ENCODE data around the gene TRANK1.
A peak's percentile ranks its signal among the peaks of the same experiment; 100 is the strongest.
"Not testable (repeated sequence)": the region's sequence is repeated elsewhere in the genome, so short reads cannot be mapped to it uniquely, and the experiment has no call there.

The TRANK1 gene

DNA sequence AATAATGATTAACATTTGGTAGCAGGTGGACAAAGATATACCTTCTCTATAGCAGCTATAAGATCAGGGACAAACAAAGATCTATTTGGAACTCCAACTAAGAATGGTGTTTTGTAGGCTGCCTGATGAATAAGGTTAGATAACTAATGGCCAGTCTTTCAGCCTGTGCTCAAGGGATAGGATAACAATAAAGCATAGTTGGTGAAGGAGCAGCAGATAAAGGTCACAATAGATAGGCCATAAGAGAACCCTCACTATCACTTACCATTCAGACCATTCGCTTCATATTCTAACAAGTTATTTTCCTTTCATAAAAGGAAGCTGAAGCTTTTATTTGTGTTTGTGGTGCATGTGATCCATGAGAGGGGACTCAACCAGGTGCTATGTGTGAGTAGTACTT is 28.3 kb upstream of the TRANK1 start:
- H3K36me3 ChIP-seq (ENCODE audit: control insufficient read depth, insufficient read depth, low read length): peaks cover 3% of the 10 kb centered on the region
- H3K4me1 ChIP-seq (ENCODE audit: control insufficient read depth, insufficient read depth, low read length, poor library complexity, severe bottlenecking): peaks cover 4% of the 10 kb centered on the region
- H3K27ac ChIP-seq (ENCODE audit: insufficient read depth, low read length, poor library complexity, severe bottlenecking): no peak overlapping the region
- no peak overlapping the region for H3K4me3 ChIP-seq (ENCODE audit: insufficient read depth, low read depth, low read length, poor library complexity, severe bottlenecking)
- H3K9me3 ChIP-seq (ENCODE audit: control insufficient read depth, low read length): no peaks in the 10 kb centered on the region
- DNase-seq: no peak
- H3K27me3 ChIP-seq (replicated peaks; ENCODE audit: control insufficient read depth, insufficient read depth, low read length, poor library complexity, severe bottlenecking): no peaks in the 10 kb centered on the region

GRCh38 chr3:36972163-36972562 is 27.3 kb upstream of the TRANK1 start:
- Histone ChIP-seq H3K36me3 (ENCODE audit: control insufficient read depth, insufficient read depth, low read length) (peaks cover 3% of the 10 kb centered on the region), H3K4me1 (ENCODE audit: control insufficient read depth, insufficient read depth, low read length, poor library complexity, severe bottlenecking) (peaks cover 4% of the 10 kb centered on the region), H3K9me3 (ENCODE audit: control insufficient read depth, low read length) (no peaks in the 10 kb centered on the region), H3K4me3 (ENCODE audit: insufficient read depth, low read depth, low read length, poor library complexity, severe bottlenecking) (no peak overlapping the region), H3K27me3 (replicated peaks; ENCODE audit: control insufficient read depth, insufficient read depth, low read length, poor library complexity, severe bottlenecking) (no peaks in the 10 kb centered on the region), H3K27ac (ENCODE audit: insufficient read depth, low read length, poor library complexity, severe bottlenecking) (no peak overlapping the region)
- DNase-seq: no peak

DNA sequence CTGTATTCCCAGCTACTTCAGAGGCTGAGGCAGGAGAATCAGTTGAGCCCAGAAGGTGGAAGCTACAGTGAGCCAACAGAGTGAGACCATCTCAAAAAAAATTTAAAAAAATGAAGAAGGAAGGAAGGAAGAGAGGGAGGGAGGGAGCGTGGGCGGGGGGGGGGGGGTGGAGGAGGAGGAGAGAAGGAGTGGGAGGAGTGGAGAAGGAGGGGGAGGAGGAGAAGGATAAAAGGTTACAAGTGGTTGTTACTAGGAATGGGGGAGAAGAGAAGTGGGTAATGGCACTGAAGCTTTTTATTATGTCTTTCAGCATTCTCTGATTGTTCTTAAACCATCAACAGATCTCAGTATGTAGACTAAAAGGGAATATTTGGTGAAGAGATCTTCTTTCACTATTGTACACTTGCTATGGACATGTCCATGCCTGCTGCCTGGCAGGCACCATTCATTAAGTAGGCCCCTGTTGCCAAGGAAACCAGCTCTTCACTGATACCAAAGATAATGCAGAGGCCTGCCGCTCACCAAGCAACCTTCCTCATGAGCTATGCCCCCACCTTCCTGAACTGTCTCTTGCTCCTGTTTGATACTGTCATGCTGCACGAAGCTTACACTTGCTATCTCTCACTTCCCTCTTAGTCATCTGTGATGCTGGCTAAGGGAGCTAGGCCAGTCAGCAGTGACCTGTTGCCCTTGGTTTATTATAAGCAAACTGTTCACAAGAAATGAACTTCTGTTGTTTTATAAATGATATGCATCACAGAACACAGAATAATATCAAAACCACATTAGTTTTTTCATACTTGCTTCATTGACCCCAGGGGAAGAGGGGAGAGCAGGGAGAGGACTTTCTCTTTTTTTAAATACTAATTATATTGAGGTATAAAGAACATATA is 24.9 kb upstream of the TRANK1 start:
- Histone ChIP-seq H3K27ac (ENCODE audit: insufficient read depth, low read length, poor library complexity, severe bottlenecking) (no peak overlapping the region), H3K27me3 (replicated peaks; ENCODE audit: control insufficient read depth, insufficient read depth, low read length, poor library complexity, severe bottlenecking) (no peaks in the 10 kb centered on the region), H3K4me1 (ENCODE audit: control insufficient read depth, insufficient read depth, low read length, poor library complexity, severe bottlenecking) (peaks cover 4% of the 10 kb centered on the region), H3K9me3 (ENCODE audit: control insufficient read depth, low read length) (no peaks in the 10 kb centered on the region), H3K36me3 (ENCODE audit: control insufficient read depth, insufficient read depth, low read length) (no peaks in the 10 kb centered on the region), H3K4me3 (ENCODE audit: insufficient read depth, low read depth, low read length, poor library complexity, severe bottlenecking) (no peak overlapping the region)
- peak in 2 of 3 donors; percentile 27 to 36 for DNase-seq

- no peak overlapping the region for H3K27ac ChIP-seq (ENCODE audit: insufficient read depth, low read length, poor library complexity, severe bottlenecking)
- no peak for DNase-seq
- no peak overlapping the region for H3K4me3 ChIP-seq (ENCODE audit: insufficient read depth, low read depth, low read length, poor library complexity, severe bottlenecking)
These were observed 24.2 kb upstream of the TRANK1 start for GRCh38 chr3:36969085-36969484.

DNA sequence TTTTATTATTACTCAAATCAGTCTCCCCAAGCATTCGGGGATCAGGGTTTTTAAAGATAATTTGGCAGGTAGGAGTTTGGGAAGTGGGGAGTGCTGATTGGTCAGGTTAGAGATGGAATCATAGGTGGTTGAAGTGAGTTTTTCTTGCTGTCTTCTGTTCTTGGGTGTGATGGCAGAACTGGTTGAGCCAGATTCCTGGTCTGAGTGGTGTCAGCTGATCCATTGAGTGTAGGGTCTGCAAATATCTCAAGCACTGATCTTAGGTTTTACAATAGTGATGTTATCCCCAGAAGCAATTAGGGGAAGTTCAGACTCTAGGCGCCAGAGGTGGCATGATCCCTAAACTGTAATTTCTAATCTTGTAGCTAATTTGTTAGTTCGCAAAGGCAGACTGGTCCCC is 20.6 kb upstream of the TRANK1 start:
- peaks cover 4% of the 10 kb centered on the region for H3K4me1 ChIP-seq (ENCODE audit: control insufficient read depth, insufficient read depth, low read length, poor library complexity, severe bottlenecking)
- no peaks in the 10 kb centered on the region for H3K27me3 ChIP-seq (replicated peaks; ENCODE audit: control insufficient read depth, insufficient read depth, low read length, poor library complexity, severe bottlenecking)
- DNase-seq: no peak
- H3K36me3 ChIP-seq (ENCODE audit: control insufficient read depth, insufficient read depth, low read length): no peaks in the 10 kb centered on the region
- H3K4me3 ChIP-seq (ENCODE audit: insufficient read depth, low read depth, low read length, poor library complexity, severe bottlenecking): no peak overlapping the region
- H3K9me3 ChIP-seq (ENCODE audit: control insufficient read depth, low read length): no peaks in the 10 kb centered on the region
- no peak overlapping the region for H3K27ac ChIP-seq (ENCODE audit: insufficient read depth, low read length, poor library complexity, severe bottlenecking)

More at GRCh38 chr3:36969085-36969484, 24.2 kb upstream of the TRANK1 start:
- Histone ChIP-seq H3K36me3 (ENCODE audit: control insufficient read depth, insufficient read depth, low read length) (no peaks in the 10 kb centered on the region), H3K9me3 (ENCODE audit: control insufficient read depth, low read length) (no peaks in the 10 kb centered on the region), H3K27me3 (replicated peaks; ENCODE audit: control insufficient read depth, insufficient read depth, low read length, poor library complexity, severe bottlenecking) (no peaks in the 10 kb centered on the region), H3K4me1 (ENCODE audit: control insufficient read depth, insufficient read depth, low read length, poor library complexity, severe bottlenecking) (peaks cover 4% of the 10 kb centered on the region)

DNA sequence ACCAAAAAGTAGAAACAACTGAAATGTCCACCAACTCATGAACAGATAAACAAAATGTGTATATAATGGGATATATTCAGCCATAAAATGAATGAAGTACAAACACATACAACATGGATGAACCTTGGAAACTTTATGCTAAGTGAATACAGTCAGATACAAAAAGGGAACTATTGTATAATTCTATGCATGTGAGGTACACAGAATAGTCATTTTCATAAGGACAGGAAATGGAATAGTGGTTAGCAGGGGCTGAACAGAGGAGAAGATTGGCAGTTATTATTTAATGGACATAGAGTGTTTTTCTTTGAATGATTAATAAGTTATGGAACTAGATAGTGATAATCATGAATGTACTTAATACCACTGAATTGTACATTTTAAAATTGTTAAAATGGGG is 20.0 kb upstream of the TRANK1 start:
- no peak for DNase-seq
- Histone ChIP-seq H3K4me1 (ENCODE audit: control insufficient read depth, insufficient read depth, low read length, poor library complexity, severe bottlenecking) (peaks cover 2% of the 10 kb centered on the region), H3K27ac (ENCODE audit: insufficient read depth, low read length, poor library complexity, severe bottlenecking) (no peak overlapping the region), H3K9me3 (ENCODE audit: control insufficient read depth, low read length) (no peaks in the 10 kb centered on the region), H3K27me3 (replicated peaks; ENCODE audit: control insufficient read depth, insufficient read depth, low read length, poor library complexity, severe bottlenecking) (no peaks in the 10 kb centered on the region), H3K4me3 (ENCODE audit: insufficient read depth, low read depth, low read length, poor library complexity, severe bottlenecking) (no peak overlapping the region), H3K36me3 (ENCODE audit: control insufficient read depth, insufficient read depth, low read length) (no peaks in the 10 kb centered on the region)

DNA sequence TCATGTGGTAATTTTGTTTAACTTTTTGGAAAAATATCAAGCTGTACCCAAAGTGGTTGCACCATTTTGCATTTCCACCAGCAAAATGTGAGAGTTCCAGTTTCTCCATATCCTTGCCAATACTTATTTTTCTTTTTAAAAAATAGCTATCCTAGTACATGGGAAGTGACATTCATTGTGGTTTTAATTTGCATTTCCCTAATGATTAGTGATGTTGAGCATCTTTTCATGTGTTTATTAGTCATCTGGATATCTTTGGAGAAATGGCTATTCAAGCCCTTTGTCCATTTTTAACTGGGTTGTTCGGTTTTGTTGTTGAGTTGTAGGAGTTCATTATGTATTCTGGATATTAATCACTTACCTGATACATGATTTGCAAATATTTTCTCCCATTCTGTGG is 19.5 kb upstream of the TRANK1 start:
- Histone ChIP-seq H3K27me3 (replicated peaks; ENCODE audit: control insufficient read depth, insufficient read depth, low read length, poor library complexity, severe bottlenecking) (no peaks in the 10 kb centered on the region), H3K9me3 (ENCODE audit: control insufficient read depth, low read length) (no peaks in the 10 kb centered on the region), H3K36me3 (ENCODE audit: control insufficient read depth, insufficient read depth, low read length) (no peaks in the 10 kb centered on the region), H3K4me3 (ENCODE audit: insufficient read depth, low read depth, low read length, poor library complexity, severe bottlenecking) (no peak overlapping the region), H3K4me1 (ENCODE audit: control insufficient read depth, insufficient read depth, low read length, poor library complexity, severe bottlenecking) (no peaks in the 10 kb centered on the region), H3K27ac (ENCODE audit: insufficient read depth, low read length, poor library complexity, severe bottlenecking) (no peak overlapping the region)
- DNase-seq: no peak

- H3K4me1 ChIP-seq (ENCODE audit: control insufficient read depth, insufficient read depth, low read length, poor library complexity, severe bottlenecking); H3K4me3 ChIP-seq (ENCODE audit: insufficient read depth, low read depth, low read length, poor library complexity, severe bottlenecking); H3K9me3 ChIP-seq (ENCODE audit: control insufficient read depth, low read length); H3K27ac ChIP-seq (ENCODE audit: insufficient read depth, low read length, poor library complexity, severe bottlenecking); H3K36me3 ChIP-seq (ENCODE audit: control insufficient read depth, insufficient read depth, low read length); H3K27me3 ChIP-seq (replicated peaks; ENCODE audit: control insufficient read depth, insufficient read depth, low read length, poor library complexity, severe bottlenecking); DNase-seq: not testable (repeated sequence)
These were observed 18.2 kb upstream of the TRANK1 start for GRCh38 chr3:36963008-36963407.

GRCh38 chr3:36960502-36960901 is 15.6 kb upstream of the TRANK1 start:
- Histone ChIP-seq H3K4me3 (ENCODE audit: insufficient read depth, low read depth, low read length, poor library complexity, severe bottlenecking) (no peak overlapping the region), H3K36me3 (ENCODE audit: control insufficient read depth, insufficient read depth, low read length) (no peaks in the 10 kb centered on the region), H3K4me1 (ENCODE audit: control insufficient read depth, insufficient read depth, low read length, poor library complexity, severe bottlenecking) (no peaks in the 10 kb centered on the region), H3K9me3 (ENCODE audit: control insufficient read depth, low read length) (no peaks in the 10 kb centered on the region), H3K27ac (ENCODE audit: insufficient read depth, low read length, poor library complexity, severe bottlenecking) (no peak overlapping the region), H3K27me3 (replicated peaks; ENCODE audit: control insufficient read depth, insufficient read depth, low read length, poor library complexity, severe bottlenecking) (no peaks in the 10 kb centered on the region)
- DNase-seq: no peak

DNA sequence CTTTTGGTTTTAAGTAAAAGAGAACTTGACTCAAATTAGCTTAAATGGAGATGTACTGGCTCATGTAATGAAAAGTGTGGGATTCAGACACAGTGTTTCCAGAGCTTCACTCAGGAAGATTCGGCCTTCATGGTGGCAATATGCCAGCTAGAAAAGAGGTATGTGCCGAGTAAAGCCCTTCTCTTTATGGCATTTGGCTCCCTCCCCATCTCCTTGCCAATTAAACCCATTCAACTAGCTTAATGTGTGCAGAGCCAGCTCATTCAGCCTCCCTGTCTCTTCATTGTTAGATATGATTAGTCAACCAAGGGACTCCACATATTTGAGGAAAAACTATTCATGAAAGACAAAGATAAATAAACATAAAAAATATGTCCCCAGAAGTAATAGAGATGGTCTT is 15.0 kb upstream of the TRANK1 start:
- Histone ChIP-seq H3K4me1 (ENCODE audit: control insufficient read depth, insufficient read depth, low read length, poor library complexity, severe bottlenecking) (no peaks in the 10 kb centered on the region), H3K27me3 (replicated peaks; ENCODE audit: control insufficient read depth, insufficient read depth, low read length, poor library complexity, severe bottlenecking) (no peaks in the 10 kb centered on the region), H3K36me3 (ENCODE audit: control insufficient read depth, insufficient read depth, low read length) (no peaks in the 10 kb centered on the region), H3K27ac (ENCODE audit: insufficient read depth, low read length, poor library complexity, severe bottlenecking) (no peak overlapping the region), H3K4me3 (ENCODE audit: insufficient read depth, low read depth, low read length, poor library complexity, severe bottlenecking) (no peak overlapping the region), H3K9me3 (ENCODE audit: control insufficient read depth, low read length) (no peaks in the 10 kb centered on the region)
- DNase-seq: no peak

Data from effector memory CD4-positive, alpha-beta T cell (primary cell).